Activated effector memory CD4-positive, alpha-beta T cell treated with anti-CD3 and anti-CD28 coated beads, Interleukin-2, amount 50 U/mL, for 16 hours (primary cell): Measurements from ENCODE around the gene ZNF597.

ENCODE experiments used
- DNase-seq: peaks from one replicate; pipeline ENCODE4 v3.0.0-alpha.2; 2020

ZNF597 gene

GRCh38 chr16:3444032-3444388 is 706 bp upstream of the ZNF597 start:
- peak; percentile 75 for DNase-seq

- DNase-seq, result no peak
Observed at GRCh38 chr16:3439637-3440036, 3.7 kb downstream of the ZNF597 start.

DNA sequence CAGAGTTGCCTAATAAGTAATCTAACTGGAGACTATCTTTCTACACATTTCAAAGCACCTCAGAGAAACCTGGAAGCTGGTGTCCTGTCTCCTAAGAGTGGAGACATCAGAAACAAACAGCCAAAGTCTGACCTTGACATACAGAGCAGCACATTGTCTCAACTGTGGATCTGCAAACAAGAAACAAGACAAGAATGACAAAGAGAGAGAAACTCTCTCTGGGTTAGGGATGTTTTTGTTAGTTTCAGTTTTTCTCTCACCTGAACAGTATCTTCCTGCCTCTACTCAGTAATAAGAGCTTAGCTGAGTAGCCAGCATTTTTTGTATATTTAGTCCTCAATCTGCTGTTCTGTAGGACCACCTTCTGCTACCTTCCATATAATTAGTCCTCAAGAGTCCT is 8.9 kb downstream of the ZNF597 start:
- no peak for DNase-seq

DNA sequence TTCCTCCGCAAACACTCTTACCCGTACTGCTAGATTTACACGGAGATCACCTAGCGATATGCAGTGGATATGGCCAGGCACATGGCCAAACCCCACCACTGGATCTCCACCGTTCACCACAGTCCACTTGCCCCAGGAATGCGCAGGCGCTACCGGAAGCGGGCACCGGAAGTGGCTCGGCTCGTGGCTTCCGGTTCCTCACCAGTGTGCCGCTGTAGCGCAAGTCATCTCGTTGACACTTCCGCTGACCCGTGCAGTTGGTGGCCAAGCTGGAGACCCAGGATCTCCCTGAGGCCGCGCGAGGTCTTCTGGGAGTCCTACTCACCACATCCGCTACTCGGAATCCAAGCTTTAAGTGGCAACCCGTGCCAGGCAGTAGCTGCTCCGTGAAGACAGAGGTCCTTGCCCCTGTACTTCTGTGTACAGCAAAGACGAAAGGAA is 11.5 kb downstream of the ZNF597 start:
- peak; percentile 84 for DNase-seq

GRCh38 chr16:3413730-3414379 is 29.4 kb downstream of the ZNF597 start:
- no peak for DNase-seq

- DNase-seq, result no peak
Observed at GRCh38 chr16:3408561-3409197, 34.6 kb downstream of the ZNF597 start.

- DNase-seq, result no peak
Observed at GRCh38 chr16:3401719-3402397, 41.4 kb downstream of the ZNF597 start.

GRCh38 chr16:3400779-3401688 is 42.3 kb downstream of the ZNF597 start, which contains the start of the genes ZNF174 and ZSCAN32:
TSS of gene ZNF174 (plus strand) at chr16:3401215. CDS start at chr16:3402005, 790 bp downstream.
TSS of gene ZSCAN32 (minus strand) at chr16:3401004. CDS start at chr16:3397557, 3,447 bp downstream.
- peak; percentile 100 for DNase-seq

DNA sequence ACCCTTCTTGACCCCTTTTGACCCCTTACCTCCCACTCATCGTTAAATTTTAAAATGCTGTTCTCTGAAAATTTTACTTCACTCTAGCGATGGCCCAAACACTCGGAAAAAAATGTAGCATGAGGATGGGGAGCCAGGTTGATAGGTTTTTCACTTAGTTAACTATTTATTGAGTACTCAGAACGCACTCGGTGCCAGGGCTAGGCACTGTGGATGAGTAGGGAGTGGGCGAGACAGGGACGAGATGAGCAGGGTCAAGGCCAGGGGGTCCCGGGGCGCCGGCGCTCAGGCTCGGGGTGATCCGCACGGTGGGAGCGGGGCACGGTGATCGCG is 42.9 kb downstream of the ZNF597 start:
- DNase-seq, result no peak

DNA sequence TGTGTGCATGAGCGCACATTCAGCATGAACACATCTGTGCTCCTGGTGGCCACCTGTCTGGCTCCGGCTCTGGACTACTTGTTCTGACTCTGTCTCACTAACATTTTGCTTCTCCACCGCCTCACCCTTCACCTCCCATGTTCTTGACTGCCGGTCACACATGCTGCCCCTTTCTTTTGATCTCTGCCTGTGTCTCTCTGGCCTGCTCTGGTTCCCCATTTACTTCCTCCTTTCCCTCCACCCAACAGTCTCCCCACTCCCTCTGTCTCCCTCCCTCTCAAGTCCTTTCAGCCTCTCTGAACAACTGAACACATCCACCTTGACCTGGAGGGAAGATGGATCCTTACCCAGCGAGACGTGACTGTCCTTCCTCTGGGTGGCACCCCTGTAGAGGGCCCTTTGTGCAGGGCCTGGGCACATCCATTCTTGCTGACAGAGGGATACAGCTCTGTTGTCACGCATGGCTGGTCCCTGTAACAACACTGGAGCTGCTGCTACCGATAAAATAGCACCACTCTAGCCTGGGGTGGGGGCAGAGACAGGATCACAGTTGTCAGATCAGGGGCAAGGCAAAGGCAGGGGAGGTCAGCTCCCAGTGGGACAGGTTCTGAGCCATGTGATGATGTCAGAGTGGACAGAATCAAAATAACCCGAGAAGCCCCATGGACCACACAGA is 53.5 kb downstream of the ZNF597 start:
- no peak for DNase-seq

GRCh38 chr16:3388325-3388724 is 55.0 kb downstream of the ZNF597 start:
- DNase-seq, result no peak

DNA sequence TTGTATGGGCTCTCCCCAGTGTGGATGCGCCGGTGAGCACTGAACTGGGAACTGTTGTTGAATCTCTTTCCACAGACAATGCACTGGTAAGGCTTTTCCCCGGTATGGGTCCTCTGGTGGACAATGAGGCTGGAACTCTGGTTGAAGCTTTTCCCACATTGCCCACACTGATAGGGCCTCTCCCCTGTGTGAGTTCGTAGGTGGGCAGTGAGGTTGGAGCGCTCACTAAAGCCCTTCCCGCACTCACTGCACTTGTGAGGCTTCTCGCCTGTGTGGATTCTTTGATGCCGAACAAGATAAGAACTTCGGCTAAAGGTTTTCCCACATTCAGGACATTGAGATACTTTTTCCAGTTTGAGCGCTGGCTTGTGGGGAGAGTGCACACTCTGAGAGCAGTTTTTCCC is 60.3 kb downstream of the ZNF597 start:
- no peak for DNase-seq
